Endometrium (tissue), 2 donors: Measurements from ENCODE around the gene MYO5B.

Experiments used
- FAIRE-seq: peaks from 2 replicates; lab custom pipeline; 2012; peaks lifted over from hg19 to GRCh38; lab: Jason Lieb, UNC
- donor health status: control.
- donor health status: control.

MYO5B gene

DNA sequence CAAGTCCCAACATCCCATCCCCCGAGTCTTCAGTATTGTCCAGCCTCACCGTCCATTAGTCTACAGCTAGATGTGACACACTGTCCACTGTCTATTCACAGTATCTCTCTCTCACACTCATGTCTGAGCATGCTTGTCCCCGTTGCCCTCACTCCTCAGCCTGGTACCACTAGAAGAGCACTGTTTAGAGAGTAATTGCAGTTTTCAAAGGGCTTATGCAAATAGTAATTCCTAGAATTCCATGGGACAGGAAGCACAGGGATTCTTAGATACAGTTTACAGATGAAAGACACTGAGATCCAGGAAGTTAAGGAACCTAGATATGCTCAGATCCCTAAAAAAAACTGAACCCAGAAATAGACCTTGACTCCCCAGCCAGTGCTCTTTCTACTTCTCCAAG, 125.5 kb downstream of the MYO5B start:
- FAIRE-seq = no peak

DNA sequence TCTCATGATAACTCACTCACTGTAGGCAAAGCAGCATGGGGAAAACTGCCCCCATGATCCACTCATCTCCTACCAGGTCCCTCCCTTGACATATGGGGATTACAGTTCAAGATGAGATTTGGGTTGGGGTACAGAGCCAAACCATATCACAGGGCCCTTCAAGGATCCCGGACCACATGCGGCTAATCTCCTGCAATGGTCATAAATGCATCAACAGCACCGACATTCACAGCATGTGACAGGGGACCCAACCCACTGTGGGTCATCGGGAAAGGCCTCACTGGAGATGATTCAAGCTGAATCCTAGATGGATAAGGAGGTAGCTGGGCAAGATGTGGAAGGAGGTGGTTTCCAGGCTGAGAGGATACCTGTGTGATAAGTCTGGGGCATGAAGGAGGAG, 129.4 kb downstream of the MYO5B start:
- FAIRE-seq = no peak

DNA sequence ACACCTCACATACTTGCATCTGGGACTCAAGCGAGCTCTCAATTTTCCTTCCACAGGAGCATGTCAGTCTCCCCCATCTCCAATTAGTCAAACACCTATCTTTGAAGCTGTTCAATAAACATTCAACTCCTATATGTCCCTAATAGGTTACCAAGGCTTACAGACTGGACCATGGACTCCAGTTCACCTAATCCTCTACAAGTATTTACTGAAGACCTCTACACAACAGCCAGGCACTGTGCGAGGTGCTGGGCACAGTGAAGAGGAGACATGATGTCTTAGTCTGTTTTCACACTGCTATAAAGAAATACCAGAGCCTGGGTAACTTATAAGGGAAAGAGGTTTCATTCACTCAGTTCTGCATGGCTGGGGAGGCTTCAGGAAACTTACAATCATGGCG, 129.9 kb downstream of the MYO5B start:
- FAIRE-seq = no peak

DNA sequence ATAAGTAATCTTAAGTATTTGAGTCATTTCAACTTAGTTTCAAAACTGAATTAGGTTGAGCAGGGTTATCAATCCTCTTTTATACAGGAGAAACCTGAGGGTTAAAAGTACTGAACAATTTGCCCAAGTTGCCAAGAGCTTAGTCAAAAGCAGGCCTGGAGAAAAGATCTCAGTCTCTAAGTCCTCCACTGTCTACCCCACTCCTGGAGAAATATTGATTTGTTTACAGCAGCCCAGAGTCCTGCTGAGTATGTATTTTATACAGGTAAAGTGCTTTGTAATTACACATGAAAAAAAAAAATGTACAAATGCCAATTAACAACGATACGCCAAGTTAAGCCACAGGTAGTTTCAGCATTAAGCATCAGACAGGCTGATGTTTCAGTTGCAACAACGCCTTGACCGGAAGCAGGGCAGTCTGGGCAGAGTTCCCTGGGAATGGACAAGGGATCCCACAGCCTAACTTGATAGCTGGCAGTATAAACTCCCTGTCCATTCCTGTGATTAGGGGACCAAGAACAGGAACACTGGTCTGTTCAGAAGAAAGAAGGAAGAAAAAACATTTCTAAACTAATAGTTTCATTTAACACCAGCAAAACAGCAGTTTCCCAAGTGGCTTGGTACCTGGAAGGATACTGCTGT, 132.9 kb downstream of the MYO5B start:
- FAIRE-seq = no peak

DNA sequence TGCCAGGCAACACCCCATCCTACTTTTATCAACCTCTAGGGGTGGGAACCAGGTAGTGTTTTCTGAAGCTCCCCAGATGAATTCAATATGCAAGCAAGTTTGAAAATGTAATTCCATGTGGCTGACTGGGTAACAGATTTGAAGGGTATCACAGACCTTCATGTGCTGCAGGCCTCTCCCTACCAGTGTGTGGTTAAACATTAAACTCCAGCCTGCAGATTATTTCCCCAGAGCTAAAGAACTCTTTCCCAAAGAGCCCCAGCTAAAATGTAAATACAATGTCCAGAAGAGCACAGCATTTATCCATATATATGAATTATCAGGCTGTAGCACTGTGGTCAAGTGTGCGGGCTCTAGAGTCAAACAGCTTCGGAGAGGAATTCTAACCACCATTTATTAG, 134.1 kb downstream of the MYO5B start:
- no peak for FAIRE-seq

DNA sequence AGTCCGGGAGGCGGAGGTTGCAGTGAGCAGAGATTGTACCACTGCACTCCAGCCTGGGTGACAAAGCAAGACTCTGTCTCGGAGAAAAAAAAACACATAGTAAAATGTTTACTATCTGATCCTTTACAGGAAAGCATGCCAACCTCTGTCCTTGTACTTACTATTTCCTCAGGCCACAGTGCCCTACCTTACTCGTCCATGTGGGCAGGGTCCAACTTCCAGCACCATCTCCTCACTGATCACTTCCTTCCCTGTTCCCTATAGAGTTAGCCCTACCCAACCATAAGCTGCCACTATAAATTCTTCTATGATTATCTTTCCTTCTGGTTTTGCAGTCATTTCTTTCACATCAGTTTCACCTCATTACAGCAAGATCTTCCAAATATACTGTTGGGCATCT, 136.2 kb downstream of the MYO5B start:
- FAIRE-seq = no peak

DNA sequence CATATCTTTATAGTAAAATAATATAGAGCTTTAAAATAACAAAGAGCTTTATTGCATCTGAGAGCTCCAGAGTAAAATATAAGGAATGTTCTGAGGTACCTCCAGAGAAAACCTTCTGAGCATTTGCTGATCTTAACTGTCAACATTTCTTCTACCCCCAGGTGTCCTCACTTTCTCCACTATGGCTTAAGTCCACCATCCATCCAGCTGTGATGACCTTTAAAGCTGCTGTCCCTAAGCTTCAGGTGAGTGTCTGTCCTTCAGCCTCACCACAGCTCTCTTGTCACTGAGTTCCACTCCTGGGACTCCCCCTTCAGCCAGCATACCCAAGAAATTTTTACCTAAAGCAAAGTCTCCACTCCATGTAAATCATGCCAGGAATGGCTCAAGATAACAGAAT, 137.9 kb downstream of the MYO5B start:
- FAIRE-seq = no peak

DNA sequence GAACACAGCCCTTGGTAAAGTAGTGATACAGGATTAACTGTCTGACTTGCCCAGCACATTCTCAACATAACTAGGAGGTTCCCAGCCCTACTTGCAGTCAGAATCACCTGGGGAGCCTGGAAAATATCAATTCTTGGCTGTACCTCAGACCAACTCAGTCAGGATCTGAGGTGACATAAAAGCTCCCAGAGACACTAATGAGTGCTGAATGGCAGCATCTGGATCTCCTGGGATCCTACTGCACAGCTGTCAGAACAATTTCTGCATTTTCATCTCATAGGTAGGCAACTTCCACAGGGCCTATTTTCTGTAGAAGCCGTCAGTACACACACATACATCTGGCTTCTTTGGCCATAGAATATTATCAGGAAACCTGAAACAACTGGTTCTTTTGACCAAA, 138.8 kb downstream of the MYO5B start:
- FAIRE-seq = no peak

DNA sequence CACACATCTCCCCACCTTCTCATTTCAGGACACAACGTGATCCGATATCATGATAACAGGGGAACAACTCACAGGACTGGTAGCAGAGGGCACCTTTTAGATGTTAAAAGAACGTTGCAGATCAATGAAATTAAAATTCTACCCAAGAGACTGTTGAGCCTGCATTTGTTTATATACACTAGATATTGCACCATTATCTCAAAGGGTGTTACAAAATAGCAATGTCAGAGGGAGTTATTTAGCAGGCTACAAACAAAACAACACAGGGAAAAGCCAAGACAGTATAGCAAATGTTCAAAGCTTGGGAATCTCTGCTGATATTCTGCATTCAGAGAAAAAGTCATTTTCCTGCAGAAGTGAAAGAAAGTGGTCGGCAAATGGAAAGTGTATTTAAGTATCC, 139.5 kb downstream of the MYO5B start:
- FAIRE-seq = no peak

DNA sequence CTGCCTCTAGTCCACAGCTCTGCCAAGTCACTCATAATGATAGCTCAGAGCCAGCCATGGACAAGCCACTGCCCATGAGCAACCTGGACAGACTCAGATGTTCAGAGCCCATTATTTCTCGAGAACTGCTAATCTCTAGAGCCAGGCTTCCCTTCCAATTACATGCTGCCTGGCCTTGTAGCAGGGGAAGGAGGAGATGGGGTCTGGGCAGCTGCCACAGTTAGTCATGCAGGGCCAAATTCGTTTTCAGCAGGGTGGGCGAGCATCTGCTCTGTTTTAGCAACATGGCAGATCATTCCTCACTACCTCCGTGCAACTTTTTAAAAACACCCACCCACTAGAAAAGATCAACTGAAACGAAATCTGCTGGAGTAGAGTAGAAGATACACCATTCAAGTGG, 141.8 kb downstream of the MYO5B start:
- no peak for FAIRE-seq

DNA sequence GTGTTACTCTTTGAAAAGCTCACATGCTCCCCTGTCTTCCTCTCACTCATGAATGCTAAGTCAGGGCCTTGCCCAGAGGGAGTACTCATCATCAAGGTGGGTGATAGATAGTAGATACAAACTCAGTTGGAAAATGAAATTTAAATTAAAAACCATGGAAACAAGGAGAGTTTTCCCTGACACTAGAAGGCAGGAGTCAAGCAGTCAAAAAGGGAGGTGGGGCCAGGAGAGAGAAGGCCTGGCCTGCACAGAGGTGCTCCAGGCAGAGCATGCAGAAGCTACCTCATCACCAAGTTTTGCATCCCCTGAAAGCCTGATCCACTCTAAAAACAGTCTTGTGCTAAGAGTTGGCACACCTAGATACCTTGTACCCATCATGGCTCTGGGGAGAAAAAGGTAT, 143.7 kb downstream of the MYO5B start:
- FAIRE-seq = no peak

DNA sequence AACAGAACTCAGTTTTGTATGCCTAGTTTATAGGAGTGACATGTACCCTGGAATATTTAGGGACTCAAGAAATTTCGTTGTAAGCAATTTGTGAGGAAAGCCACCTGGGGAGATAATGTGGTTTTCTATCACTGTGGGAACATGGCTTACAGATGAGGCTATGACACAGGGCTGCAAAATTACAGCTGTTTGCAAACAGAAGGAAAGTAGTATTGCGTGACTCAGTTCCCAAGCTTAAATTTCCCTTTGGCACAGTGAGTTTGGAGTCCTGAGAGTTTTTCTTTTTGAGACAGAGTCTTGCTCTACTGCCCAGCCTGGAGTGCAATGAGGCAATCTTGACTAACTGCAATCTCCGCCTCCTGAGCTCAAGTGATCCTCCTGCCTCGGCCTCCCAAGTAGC, 149.8 kb downstream of the MYO5B start:
- no peak for FAIRE-seq

DNA sequence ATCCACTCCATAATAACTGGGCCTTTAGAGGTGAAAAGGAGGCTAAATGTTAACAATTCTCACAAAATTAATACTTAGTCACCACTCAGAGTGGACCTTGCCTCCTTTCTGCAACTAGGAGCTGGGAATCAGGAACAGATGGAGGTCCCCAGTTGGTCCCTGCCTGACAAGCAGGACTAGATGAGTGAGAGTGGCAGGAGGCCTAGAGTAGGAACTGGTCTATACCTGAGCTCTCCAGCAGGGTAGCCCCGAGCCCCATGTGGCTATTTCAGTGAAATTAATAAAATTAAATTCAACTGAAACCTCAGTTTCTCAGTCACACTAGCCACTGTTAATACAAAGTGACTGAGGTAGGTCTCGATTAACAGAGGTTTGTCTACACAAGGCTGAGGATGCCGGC, 150.5 kb downstream of the MYO5B start:
- no peak for FAIRE-seq

DNA sequence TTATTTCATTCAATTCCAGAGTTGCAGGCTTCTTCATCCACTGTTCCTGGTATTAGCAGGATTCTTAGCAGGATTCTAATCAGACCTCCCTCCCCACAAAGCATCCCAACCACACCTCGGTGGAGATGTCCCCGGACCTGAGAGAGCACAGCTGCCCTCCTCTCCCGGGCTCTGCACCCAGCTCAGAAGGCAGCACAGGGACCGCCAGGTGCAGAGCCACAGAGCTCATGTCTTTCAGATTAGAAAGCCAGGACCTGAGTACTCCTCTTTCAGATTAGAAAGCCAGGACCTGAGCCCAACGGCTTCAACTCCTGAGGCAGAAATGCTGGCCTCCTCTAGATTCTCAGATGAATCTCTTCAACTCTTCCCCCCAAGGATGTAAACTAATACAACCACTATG, 152.3 kb downstream of the MYO5B start:
- FAIRE-seq = no peak

DNA sequence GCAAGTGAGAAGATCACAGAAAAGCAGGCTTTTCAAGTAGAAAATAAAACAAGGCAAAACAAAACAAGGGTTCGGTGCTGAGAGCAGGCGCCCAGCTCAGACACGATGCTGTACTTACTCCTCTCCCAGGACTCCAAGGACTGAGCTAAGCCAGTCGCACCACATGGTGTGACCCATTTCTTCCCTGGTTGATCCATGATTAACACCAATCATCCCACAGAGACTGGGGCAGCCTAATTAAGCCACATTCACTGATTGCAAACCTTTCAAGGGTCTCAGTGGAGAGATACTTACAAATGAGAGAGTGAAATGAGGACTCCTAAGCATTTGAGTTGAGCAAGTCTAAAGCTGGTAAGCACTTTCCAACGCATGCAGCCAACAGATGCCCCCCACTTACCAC, 155.2 kb downstream of the MYO5B start:
- FAIRE-seq = no peak

DNA sequence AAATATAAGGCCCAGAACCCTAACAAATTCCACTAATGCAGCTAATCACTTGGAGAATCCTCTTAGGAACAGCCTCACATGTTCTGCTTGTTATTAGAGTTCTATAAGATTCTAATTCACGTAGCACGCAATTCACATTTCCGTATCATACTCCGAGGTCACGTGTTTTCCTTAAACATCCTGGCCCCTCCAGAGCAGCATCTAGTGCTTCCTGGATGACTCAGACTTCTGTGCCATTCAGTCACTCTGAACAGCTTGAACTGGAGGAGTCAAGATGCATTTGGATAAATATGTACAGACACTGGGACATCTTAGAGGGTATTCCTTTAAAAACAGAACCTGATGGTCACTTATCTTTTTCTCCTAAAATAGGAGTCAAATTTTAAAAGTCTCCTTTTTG, 156.5 kb downstream of the MYO5B start:
- FAIRE-seq = no peak

DNA sequence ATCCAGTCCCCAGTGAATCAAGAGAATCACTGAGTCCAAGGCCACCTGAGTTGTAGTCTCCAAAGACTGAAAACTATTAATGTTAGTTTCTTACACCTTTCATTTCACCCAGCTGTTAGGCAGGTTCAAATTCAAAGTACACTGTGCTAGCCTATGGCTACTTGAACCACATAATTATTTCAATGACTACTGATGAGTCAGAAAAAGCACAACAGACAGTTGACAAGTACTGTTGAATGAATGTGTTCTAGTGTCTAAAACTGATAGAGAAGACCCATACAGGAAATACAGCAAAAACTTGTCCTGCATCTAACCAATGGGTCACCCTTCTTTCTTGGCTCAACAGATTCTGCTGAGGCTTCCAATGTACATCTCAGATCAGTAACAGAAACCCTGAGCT, 160.9 kb downstream of the MYO5B start:
- no peak for FAIRE-seq

DNA sequence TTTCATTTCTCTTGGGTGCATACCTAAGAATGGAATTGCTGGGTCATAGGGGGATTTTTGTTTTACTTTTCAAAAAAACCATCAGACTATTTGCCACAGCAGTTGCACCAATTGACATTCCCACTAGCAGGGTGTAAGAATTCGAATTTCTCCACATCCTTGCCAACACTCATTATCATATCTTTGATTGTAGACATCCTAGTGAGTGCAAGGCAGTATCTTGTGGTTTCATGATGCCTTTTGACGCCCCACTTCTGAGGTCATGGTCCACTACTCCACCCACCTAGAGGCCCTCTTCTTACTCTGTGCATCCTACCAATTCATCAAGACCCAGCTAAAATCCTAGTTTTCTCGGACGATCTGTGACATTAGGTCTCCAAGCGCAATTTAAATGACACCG, 161.9 kb downstream of the MYO5B start:
- FAIRE-seq = no peak

DNA sequence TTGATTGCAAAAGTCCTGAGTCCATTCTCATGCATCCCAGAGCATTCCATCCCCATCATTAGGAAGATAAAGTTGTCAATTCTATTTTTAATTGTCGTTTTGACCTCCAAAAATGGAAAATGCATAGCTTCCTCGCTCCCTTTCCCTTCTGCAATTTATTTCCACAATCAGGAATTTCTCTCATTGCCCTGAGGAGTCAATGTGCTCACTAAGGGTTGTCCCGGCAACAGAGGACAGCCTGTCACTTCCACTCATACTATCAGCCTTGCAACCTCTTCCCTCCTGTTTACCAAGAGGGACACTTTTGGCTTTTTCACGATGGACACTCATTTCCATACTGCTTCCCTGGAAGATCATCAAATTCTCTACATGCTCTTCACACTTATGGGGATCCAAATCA, 164.8 kb downstream of the MYO5B start:
- no peak for FAIRE-seq

DNA sequence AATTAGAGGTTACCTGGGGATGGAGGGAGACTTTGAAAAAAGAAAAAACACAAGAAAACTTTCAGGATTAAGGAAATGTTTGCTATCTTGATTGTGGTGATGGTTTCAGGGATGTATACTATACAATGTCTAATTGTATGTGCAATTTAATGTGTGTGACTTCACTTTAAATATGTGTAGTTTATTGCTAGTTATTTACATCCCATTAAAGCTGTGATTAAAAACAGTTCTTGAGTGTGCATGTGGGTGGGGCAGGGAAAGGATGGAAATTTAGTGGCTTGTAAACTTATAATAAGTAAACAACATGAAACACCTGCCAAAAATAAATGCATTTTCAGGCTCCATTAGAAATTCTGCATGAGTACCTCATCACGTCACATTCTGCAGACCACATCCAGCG, 167.0 kb downstream of the MYO5B start:
- no peak for FAIRE-seq

DNA sequence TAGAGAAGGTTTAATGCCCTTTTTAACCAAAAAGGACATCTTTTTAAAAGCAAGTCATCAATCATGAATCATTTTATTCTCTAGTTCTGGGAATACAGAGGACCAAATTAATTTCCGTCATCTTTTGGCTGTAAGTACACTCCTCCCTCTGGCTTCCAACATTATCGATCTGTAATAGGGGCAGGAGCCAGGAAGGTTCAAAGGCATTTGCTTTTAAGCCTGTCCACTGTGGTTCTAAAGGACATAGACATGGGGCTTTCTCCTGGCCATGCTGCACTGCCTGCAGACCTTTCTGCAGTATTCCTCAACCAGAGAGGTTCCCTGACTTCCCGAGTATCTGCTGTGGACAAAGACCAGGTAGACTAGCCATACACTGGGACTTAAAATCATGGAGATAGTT, 170.5 kb downstream of the MYO5B start:
- no peak for FAIRE-seq

DNA sequence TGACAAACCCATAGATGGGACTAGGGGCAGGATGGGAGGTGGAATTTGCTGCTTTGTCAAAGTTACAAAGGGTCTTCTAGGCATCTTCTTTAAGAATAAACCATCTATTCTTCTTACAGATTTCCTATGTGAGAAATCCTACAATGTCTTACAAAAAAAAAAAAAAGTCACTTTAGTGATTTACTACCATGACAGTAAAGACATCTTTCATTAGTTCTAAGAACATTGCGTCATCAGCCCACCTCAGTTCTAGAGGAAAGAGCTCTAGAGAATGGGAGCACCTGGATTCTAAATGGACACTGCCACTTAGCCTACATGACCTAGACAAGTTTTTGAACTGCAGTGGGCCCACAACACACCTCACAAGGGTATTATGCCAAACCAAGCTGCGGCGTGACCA, 172.0 kb downstream of the MYO5B start:
- FAIRE-seq = no peak

DNA sequence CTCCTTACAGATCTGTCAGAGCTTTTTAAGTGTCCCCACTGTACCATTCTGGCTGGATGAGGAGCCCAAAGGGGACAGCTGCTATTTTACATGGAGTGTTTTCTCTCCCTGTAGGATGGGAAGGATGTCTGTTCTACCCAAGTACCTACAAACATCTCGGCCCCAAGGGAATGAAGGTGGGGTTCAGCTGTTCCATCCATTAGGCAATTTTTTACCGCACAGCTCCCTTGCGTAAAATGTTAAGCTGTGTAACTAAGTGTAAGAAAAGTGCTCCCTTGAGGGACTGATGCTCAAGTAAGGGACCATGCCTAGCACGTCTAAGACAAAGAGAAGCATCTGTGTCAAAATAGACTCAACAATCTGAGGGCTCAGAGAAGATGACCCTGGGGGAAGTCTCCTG, 180.3 kb downstream of the MYO5B start:
- FAIRE-seq = no peak

DNA sequence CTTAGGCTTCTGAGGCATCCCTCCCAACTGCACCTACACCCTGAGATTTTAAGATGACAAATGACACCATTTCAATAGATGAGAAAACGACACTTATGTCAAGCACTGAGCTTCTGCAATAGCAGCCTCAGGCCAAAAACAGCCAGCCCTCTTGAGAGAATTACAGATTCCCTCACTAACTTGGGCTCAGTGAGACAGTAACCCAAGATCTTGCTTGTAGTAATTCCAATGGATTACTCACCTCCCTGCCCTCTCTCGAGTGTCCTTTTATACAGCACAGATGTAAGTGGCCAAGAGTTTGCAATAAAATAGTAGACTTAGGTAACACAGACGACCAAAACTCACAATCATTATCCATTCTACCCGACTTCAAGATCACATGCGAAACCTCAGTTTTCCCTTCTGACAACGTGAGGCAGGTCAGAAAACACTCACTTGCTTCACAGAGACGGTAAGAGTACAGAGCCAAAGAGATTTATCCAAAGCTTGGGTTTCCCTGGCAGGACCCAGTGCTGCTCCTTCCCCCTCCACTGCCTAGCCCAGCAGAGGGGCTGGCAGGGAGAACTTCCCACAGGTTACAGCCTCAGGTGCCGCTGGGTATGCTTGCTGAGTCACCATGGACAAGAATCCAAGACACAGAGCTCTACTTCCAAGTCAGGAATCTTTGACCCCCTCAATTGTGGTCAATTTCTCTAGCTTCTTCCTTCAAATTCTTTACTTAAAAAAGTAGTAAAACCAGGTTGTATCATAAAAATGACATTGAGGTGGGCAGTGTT, 181.4 kb downstream of the MYO5B start:
- no peak for FAIRE-seq
